NCI-H2227 (cell line): ENCODE data around the gene ACOXL.

Experiments used
- DNase-seq: peaks from one replicate; lab custom pipeline; 2025; ENCODE audit not compliant: unreplicated experiment; lab: John Stamatoyannopoulos, UW

Gene ACOXL

GRCh38 chr2:111121028-111121827, 388.9 kb downstream of the ACOXL start:
- DNase-seq: peak; percentile 66

DNA sequence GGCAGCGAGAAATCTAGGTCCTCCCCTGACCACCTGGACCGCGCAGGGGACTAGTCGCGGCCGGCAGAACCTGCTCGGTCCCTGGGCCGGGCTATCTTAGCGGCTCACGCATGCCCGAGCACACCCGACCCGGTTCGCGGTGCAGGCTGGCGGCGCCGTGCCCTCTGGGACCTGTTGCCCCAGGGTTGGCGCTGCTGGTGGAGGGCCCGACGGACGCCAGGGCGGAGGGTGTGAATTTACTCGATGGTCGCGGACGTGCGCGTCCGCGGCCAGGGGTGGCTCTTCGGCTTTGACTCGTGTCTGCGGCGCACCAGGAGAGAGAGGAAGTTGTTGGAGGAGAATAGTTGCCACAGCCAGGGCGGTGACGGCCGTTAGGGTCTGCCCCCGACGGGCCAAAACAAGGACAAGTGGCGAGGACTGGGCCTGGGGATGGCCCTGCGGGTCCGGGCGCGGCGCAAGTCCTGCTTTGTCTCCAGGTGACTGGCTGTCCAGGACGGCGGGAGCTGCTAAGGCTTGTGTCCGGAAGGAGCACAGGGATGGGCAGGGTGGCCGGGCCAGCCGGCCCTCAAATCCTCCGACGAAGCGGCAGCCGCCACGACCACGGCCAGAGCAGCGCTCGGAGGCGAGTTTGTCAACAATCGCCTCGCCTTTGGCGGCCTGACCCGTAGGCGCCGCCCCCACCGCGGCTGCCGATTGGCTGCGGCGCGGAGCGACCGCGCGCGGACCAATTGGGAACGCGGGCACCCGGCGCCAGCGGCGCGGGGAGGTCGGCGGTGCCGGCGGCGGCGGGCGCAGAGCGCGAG, 389.7 kb downstream of the ACOXL start:
- DNase-seq: peak; percentile 96

GRCh38 chr2:111122631-111123421, 390.5 kb downstream of the ACOXL start:
- peak; percentile 72 for DNase-seq

DNA sequence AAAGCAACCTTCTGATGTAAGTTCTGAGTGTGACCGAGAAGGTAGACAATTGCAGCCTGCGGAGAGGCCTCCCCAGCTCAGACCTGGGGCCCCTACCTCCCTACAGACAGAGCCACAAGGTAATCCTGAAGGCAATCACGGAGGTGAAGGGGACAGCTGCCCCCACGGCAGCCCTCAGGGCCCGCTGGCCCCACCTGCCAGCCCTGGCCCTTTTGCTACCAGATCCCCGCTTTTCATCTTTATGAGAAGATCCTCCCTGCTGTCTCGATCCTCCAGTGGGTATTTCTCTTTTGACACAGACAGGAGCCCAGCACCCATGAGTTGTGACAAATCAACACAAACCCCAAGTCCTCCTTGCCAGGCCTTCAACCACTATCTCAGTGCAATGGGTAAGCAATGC, 391.4 kb downstream of the ACOXL start:
- DNase-seq: no peak

DNA sequence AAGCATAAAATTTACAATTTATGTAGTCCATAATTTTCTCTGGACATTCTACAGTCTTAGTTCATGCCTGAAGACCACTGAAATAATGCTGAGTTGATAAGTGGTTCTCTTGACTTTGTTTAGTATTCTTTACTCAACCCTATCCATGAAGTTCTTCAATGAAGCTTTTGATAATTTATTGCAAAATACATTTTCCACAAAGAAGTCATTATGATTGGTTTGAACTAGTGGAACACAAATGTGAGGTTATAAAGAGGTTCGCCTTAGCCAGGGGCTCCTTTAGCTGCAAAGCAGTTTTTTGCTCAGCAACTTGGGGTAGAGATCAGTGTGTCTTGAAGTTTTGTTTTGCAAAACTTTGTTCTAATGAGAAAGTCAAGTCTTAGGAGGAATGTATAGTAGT, 394.2 kb downstream of the ACOXL start:
- no peak for DNase-seq

DNA sequence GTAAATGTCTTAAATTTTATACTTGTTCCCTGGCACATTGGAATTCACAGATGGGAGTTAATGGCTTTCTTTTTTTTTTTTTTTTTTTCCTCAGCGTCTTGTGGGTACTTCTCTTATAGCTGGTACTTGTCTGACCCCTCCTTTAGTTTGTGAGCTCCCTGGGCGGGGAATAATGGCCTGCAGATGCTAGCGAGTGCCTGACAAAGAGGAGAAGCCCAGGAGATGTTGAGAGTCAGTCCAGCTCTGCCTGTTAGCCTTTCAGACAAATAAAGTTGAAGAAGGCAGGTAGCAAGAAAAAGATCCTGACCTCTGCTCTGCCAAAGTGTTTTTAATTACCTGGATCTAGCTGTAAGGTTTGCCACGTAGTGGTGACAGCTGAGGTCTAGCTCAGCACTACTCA, 395.0 kb downstream of the ACOXL start:
- peak; percentile 75 for DNase-seq

- no peak for DNase-seq
Measured at GRCh38 chr2:111128096-111128495, 395.7 kb downstream of the ACOXL start.

- no peak for DNase-seq
Measured at GRCh38 chr2:111133603-111134002, 401.2 kb downstream of the ACOXL start.

GRCh38 chr2:111134055-111134454, 401.7 kb downstream of the ACOXL start:
- no peak for DNase-seq

DNA sequence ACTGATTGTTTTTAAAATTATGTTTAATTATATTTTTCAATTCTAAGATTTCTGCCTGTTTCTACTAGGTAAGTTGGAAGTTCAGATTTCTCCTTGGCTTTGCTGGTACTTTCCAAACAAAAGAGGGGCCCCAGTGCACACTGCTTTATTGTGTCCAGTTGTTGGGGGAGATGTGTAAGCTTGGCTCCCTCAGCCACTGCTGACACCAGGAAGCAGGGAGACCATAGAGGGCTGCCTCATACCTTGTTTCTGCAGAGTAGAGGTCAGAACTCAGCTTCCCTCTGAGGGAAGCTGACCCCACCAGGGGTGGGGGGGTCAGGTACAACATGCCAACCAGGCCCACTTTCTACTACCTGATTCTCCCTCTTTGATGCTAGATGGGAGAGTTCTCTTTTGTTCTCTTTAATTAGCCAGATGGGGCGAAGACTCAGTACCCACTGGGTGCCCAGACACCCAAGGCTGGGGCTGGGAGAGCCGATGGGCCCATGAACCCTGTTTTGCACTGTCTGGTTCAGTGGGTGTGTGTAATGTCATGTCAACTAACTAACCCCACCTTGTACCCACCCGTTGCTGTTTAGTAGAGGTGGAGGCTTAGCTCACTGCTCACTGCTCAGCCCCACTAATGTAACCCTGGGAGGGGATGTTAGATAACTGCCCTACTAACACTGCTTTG, 403.0 kb downstream of the ACOXL start:
- no peak for DNase-seq

- no peak for DNase-seq
Measured at GRCh38 chr2:111135910-111136297, 403.5 kb downstream of the ACOXL start.

GRCh38 chr2:111138839-111139238, 406.5 kb downstream of the ACOXL start:
- DNase-seq: no peak

DNA sequence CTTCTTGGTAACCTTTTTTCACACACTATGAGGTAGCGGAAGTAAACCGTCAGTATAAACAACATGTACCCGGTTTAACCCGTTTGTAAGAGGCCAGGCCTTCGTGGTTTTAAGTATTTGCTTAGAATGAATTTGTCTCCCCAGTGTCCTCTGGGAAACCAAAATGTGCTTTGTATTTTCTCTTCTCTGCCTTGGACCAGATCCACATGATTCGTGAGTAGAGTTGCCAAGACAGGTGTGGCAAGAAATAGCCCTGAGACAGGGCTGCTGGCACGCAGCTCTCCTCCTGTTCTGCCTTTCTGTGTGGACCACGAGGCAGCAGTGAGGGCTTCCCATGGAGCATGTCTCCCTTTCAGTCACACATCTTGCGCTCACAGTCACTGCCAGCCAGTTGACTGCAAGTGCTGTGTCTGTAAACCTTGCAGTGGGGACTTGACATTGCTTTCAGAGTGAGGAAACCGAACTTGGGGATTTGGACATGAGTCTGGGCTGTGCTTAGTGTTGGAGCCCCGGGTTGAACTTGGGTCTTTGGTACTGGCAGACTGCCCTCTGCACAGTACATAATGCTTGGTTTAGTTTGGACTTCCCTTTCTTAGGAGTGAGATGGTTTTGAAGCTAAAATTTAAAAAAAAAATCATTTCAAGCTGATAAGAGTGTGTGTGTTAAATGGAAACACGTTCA, 407.4 kb downstream of the ACOXL start:
- no peak for DNase-seq

- no peak for DNase-seq
Measured at GRCh38 chr2:111140815-111141214, 408.4 kb downstream of the ACOXL start.

GRCh38 chr2:111142101-111142500, 409.7 kb downstream of the ACOXL start:
- DNase-seq: no peak

DNA sequence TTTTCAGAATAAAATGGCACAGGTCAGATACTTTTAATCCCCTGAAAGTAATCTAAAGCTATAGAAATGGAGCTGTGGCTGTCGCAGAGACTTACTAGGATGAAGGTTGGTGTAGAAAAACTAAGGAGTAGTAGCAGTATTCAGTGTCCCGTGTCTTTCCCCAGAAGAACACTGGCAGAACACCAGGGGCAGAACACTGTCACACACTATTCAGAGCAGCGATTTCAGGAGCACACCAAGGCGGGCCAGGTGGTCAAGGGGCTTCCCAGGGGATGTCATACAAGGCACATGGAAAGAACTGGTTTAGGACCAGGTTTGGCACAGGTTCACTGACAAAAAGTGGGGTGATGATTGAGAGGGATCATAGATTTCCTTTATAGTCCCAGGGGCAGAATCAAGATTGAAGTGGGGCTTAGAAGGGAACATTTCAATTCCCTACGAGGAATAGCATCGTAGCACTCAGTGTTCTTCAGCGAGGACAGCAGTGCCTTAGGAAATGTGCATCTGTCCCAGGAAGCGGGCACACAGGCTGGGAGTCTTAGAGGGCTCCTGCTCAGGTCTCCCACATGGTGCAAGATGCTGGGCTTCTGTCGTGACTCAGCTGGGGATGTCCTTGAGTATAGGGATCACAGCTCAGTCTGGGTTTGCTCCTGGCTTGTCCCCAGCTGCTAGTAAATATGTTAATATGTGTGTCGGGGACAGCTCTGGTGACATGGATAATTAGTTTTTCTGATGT, 410.9 kb downstream of the ACOXL start:
- DNase-seq: no peak

GRCh38 chr2:111143843-111144198, 411.4 kb downstream of the ACOXL start:
- no peak for DNase-seq

GRCh38 chr2:111145103-111145760, 412.9 kb downstream of the ACOXL start:
- no peak for DNase-seq

DNA sequence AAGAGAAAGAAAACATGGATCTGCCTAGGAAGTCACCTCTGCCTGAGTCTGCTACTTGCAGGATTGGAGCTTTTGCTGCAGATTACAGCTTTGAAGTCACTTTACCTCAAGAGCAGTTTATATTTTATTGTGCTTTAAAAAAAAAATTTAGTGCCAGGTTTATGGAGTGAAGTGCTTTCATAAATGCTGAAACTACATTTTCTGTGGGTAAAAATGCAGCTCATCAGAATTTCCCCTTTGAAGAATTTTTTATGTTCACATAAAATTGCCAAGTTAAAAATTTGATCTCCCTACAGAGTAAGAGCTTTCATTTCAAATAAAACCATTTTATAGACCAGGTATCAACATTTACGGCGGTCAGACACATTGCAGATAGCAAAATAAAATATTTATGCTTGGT, 413.6 kb downstream of the ACOXL start:
- no peak for DNase-seq
